HepG2 (cell line): ENCODE measurements around the gene TRNT1. TPM values are rescaled to one million over a fixed set of nuclear protein-coding genes. Genes with fewer than 3 reads are reported as not detected.

ENCODE experiments used
- ATAC-seq: fragments of 200-7000 bp; cut with Tn5 transposase; 3 replicates; pipeline ENCODE4 v1.9.1; 2020; ENCODE audit warnings: mild to moderate bottlenecking, moderate library complexity
- BruUV-seq: library from RNA; stranded (reverse); fragments of 400-500 nt; replicated peaks from 2 replicates; lab custom pipeline; 2021; lab: Mats Ljungman, UMichigan
- CTCF ChIA-PET: fragments of 300-600 bp; formaldehyde crosslinking; extraction: SDS; loops from one replicate; lab custom pipeline; 2021; ENCODE audit warnings: low total read pairs, inconsistent platforms, low intra/inter-chr PET ratio; lab: Yijun Ruan, JAX
- POLR2A ChIA-PET: fragments of 350-600 bp; sonication (Branson Sonifier 250); formaldehyde crosslinking; loops from one replicate; lab custom pipeline; 2020; ENCODE audit warnings: antibody characterized with exemption, inconsistent platforms; lab: Yijun Ruan, JAX
- DNase-seq: peaks from one replicate; pipeline ENCODE4 v3.0.0-alpha.2; 2015; ENCODE audit warnings: low spot score
- FAIRE-seq: peaks from 3 replicates; lab custom pipeline; 2011; peaks lifted over from hg19 to GRCh38; lab: Jason Lieb, UNC
- H2AFZ ChIP-seq: one replicate; pipeline ENCODE4 v1.6.1; 2011; ENCODE audit warnings: low read length, inconsistent platforms
- H3K27ac ChIP-seq: fragments of 300-600 bp; 3 replicates; pipeline ENCODE4 v1.8.0; 2011; ENCODE audit warnings: mixed run types, mild to moderate bottlenecking, mixed read lengths, low read length, inconsistent platforms; ENCODE audit not compliant: insufficient read depth; ENCODE audit errors: extremely low read length
- H3K27me3 ChIP-seq, 2 experiments: fragments of 200-600 bp in 1 of 2; 2 replicates in 1 of 2; 3 replicates in 1 of 2; pipeline versions ENCODE4 v1.6.0 to v1.8.0; 2011; ENCODE audit warnings: low read length in 2 of 2, mild to moderate bottlenecking in 2 of 2, moderate library complexity in 2 of 2, inconsistent platforms in 1 of 2; ENCODE audit not compliant: insufficient read depth in 2 of 2, control insufficient read depth in 1 of 2
- H3K36me3 ChIP-seq, 2 experiments: fragments of 200-600 bp in 1 of 2; replicated peaks in 1 of 2; 2 replicates in 1 of 2; 3 replicates in 1 of 2; pipeline versions ENCODE4 v1.5.1 to v1.8.0; 2011; ENCODE audit warnings: low read length in 2 of 2, inconsistent platforms in 1 of 2; ENCODE audit not compliant: insufficient read depth in 2 of 2, control insufficient read depth in 1 of 2
- H3K4me1 ChIP-seq: 2 replicates; pipeline ENCODE4 v1.5.1; 2012; ENCODE audit warnings: low read length, inconsistent platforms; ENCODE audit not compliant: insufficient read depth
- H3K4me2 ChIP-seq: 2 replicates; pipeline ENCODE4 v1.6.0; 2011; ENCODE audit warnings: low read depth, low read length, inconsistent platforms
- H3K4me3 ChIP-seq, 3 experiments: fragments of 200-600 bp in 1 of 3; sonication (generic), shearing (Covaris generic) in 1 of 3; replicated peaks in 1 of 3; 2 replicates each; pipeline ENCODE4 v1.5.1; 2011 to 2016; ENCODE audit warnings: low read length in 3 of 3, inconsistent platforms in 2 of 3, low read depth in 2 of 3, mild to moderate bottlenecking in 2 of 3, control low read depth in 1 of 3, mixed read lengths in 1 of 3; ENCODE audit not compliant: insufficient read depth in 1 of 3
- H3K79me2 ChIP-seq: one replicate; pipeline ENCODE4 v1.6.1; 2011; ENCODE audit warnings: low read length, inconsistent platforms; ENCODE audit not compliant: insufficient read depth
- H3K9ac ChIP-seq: 2 replicates; pipeline ENCODE4 v1.6.0; 2011; ENCODE audit warnings: mild to moderate bottlenecking, low read depth, low read length, inconsistent platforms; ENCODE audit not compliant: insufficient read depth
- H3K9me3 ChIP-seq: 2 replicates; pipeline ENCODE4 v1.5.1; 2012; ENCODE audit warnings: mild to moderate bottlenecking, low read length
- H4K20me1 ChIP-seq: 2 replicates; pipeline ENCODE4 v1.6.0; 2011; ENCODE audit warnings: inconsistent platforms, mild to moderate bottlenecking, low read length, moderate library complexity; ENCODE audit not compliant: insufficient read depth
- BCLAF1 ChIP-seq: fragments of 450-650 bp; IDR thresholded peaks from 2 replicates; pipeline ENCODE4 v1.6.1; 2017; ENCODE audit warnings: mild to moderate bottlenecking
- ESRRA ChIP-seq: sonication (generic); formaldehyde crosslinking; IDR thresholded peaks from 2 replicates; pipeline ENCODE4 v1.5.1; 2020; ENCODE audit warnings: mild to moderate bottlenecking, low read depth, missing genetic modification reagents
- HNRNPLL ChIP-seq: fragments of 200-400 bp; formaldehyde crosslinking; IDR thresholded peaks from 2 replicates; pipeline ENCODE4 v1.6.1; 2017; ENCODE audit warnings: mild to moderate bottlenecking, low read depth, low read length; ENCODE audit not compliant: poor library complexity, severe bottlenecking
- JUND ChIP-seq: sonication (generic); formaldehyde crosslinking; IDR thresholded peaks from 2 replicates; pipeline ENCODE4 v1.8.0; 2022; ENCODE audit warnings: mild to moderate bottlenecking, missing genetic modification reagents
- MIER2 ChIP-seq: IDR thresholded peaks from 2 replicates; pipeline ENCODE4 v1.6.1; 2016; ENCODE audit warnings: missing biosample characterization, missing genetic modification reagents
- MIXL1 ChIP-seq: IDR thresholded peaks from 2 replicates; pipeline ENCODE4 v1.6.1; 2016
- MLLT10 ChIP-seq: sonication (generic); formaldehyde crosslinking; IDR thresholded peaks from 2 replicates; pipeline ENCODE4 v1.4.0; 2020; ENCODE audit warnings: missing genetic modification reagents
- RBM22 ChIP-seq: fragments of 200-400 bp; formaldehyde crosslinking; optimal IDR thresholded peaks from 2 replicates; pipeline ENCODE3; 2017; ENCODE audit warnings: mild to moderate bottlenecking, low read length, moderate library complexity
- RBM39 ChIP-seq: fragments of 200-400 bp; formaldehyde crosslinking; IDR thresholded peaks from one replicate; pipeline ENCODE4 v1.6.1; 2018; ENCODE audit warnings: antibody characterized with exemption, mild to moderate bottlenecking, low read depth, low read length; ENCODE audit not compliant: poor library complexity, severe bottlenecking
- TERF1 ChIP-seq: sonication (generic); formaldehyde crosslinking; IDR thresholded peaks from 2 replicates; pipeline ENCODE4 v1.8.0; 2022; ENCODE audit warnings: mild to moderate bottlenecking, missing genetic modification reagents, moderate library complexity
- TRAFD1 ChIP-seq: sonication (generic); formaldehyde crosslinking; IDR thresholded peaks from 2 replicates; pipeline ENCODE4 v1.5.1; 2020; ENCODE audit warnings: missing genetic modification reagents, mild to moderate bottlenecking, borderline replicate concordance
- ZNF333 ChIP-seq: sonication (generic); formaldehyde crosslinking; IDR thresholded peaks from 2 replicates; pipeline ENCODE4 v1.4.0; 2020; ENCODE audit warnings: mild to moderate bottlenecking, missing genetic modification reagents, borderline replicate concordance
- ZNF383 ChIP-seq: sonication (generic); formaldehyde crosslinking; IDR thresholded peaks from 2 replicates; pipeline ENCODE4 v1.4.0; 2020; ENCODE audit warnings: missing genetic modification reagents, mild to moderate bottlenecking, borderline replicate concordance
- ZNF558 ChIP-seq: sonication (generic); formaldehyde crosslinking; IDR thresholded peaks from 2 replicates; pipeline ENCODE4 v1.9.0; 2022; ENCODE audit warnings: mild to moderate bottlenecking, missing genetic modification reagents, borderline replicate concordance
- ZNF7 ChIP-seq: IDR thresholded peaks from 2 replicates; pipeline ENCODE4 v1.6.1; 2016; ENCODE audit warnings: missing biosample characterization, missing genetic modification reagents
- ZNF704 ChIP-seq: sonication (generic); formaldehyde crosslinking; IDR thresholded peaks from 2 replicates; pipeline ENCODE4 v1.8.1; 2023; ENCODE audit warnings: mild to moderate bottlenecking, inconsistent platforms, moderate library complexity, missing genetic modification reagents, borderline replicate concordance
- ZZZ3 ChIP-seq: sonication (generic); formaldehyde crosslinking; IDR thresholded peaks from 2 replicates; pipeline ENCODE4 v1.4.0; 2020; ENCODE audit warnings: missing genetic modification reagents, mild to moderate bottlenecking, borderline replicate concordance
- WGBS: methylation state at CpG from one replicate; pipeline ENCODE4 v1.1.6; 2017; ENCODE audit warnings: low lambda C conversion rate; 5-methylcytosine and 5-hydroxymethylcytosine counted together
- in situ Hi-C: cut with HindIII; loops from 2 replicates; pipeline ENCODE4 v1.10.0; 2017; ENCODE audit warnings: low pct_unique_long_range_greater_than_20kb; ENCODE audit not compliant: extremely low pct_ligation_motif_present
- intact Hi-C: fragments of 100-400 bp; cut with micrococcal nuclease; formaldehyde crosslinking; loops from one replicate; pipeline ENCODE4 v1.10.0; 2022; ENCODE audit not compliant: unreplicated experiment
- polyA plus RNA-seq, 8 experiments: library from polyadenylated mRNA; depleted of rRNA in 3 of 8; stranded (reverse) in 7 of 8; unstranded in 1 of 8; fragments of >200 nt; fragmentation: Illumina TruSeq in 4 of 8; extraction: Trizol in 4 of 8; gene quantifications; 2 replicates each; pipeline versions ENCODE4 v1.2.1 to v1.2.3, GENCODE V29; 2011 to 2016; ENCODE audit warnings: low read depth in 4 of 8, missing spikeins in 1 of 8, mixed read lengths in 1 of 8; ENCODE audit not compliant: insufficient read depth in 1 of 8
- total RNA-seq, 5 experiments: library from RNA; depleted of rRNA; stranded (reverse); fragments of >200 nt; fragmentation: Illumina TruSeq; extraction: Trizol; gene quantifications; 2 replicates each; pipeline ENCODE4 v1.2.3, GENCODE V29; 2016; ENCODE audit warnings: low read depth in 1 of 5

TRNT1 gene
- total and polyA plus RNA-seq, 2 of the 13 experiments (the other 11 are each of a cell fraction or from before 2014, with no cell fraction given), result 9.4 to 27.7 TPM

- no peak overlapping the region for H3K4me2 ChIP-seq
- H3K27ac ChIP-seq, result no peak overlapping the region
- H3K9ac ChIP-seq, result no peak overlapping the region
- H3K27me3 ChIP-seq, result peaks cover 0 to 5% of the 10 kb centered on the region in 2 experiments; a peak in 1 of 5 replicates
- H3K79me2 ChIP-seq, result no peaks in the 10 kb centered on the region
- in situ Hi-C loops (no loop called here), intact Hi-C loops (no loop called here)
- H3K36me3 ChIP-seq, result no peaks in the 10 kb centered on the region
- no peak overlapping the region for H3K4me3 ChIP-seq
- 33% methylated on average over 6 of the region's 6 CpGs for WGBS
- CTCF ChIA-PET, result no interaction called here
- DNase-seq (no peak), FAIRE-seq (no peak), ATAC-seq (no peak)
- H4K20me1 ChIP-seq, result no peaks in the 10 kb centered on the region
- no peaks in the 10 kb centered on the region for H3K4me1 ChIP-seq
- no TSS peak for BruUV-seq
- POLR2A ChIA-PET, result no interaction called here
- H3K9me3 ChIP-seq, result no peaks in the 10 kb centered on the region
- H2AFZ ChIP-seq, result no peak overlapping the region
- no peak for TF ChIP-seq ZNF704 (CRISPR knock-in tag)
- no peak for TF ChIP-seq BCLAF1
- TF ChIP-seq MLLT10 (CRISPR knock-in tag), result no peak
- no peak for TF ChIP-seq JUND (CRISPR knock-in tag)
- TF ChIP-seq ESRRA (CRISPR knock-in tag), result no peak
- no peak for TF ChIP-seq ZNF558 (CRISPR knock-in tag)
- no peak for TF ChIP-seq HNRNPLL
- no peak for TF ChIP-seq MIXL1 (CRISPR knock-in tag)
- no peak for TF ChIP-seq ZNF383 (CRISPR knock-in tag)
- no peak for TF ChIP-seq MIER2 (CRISPR knock-in tag)
- no peak for TF ChIP-seq RBM39
- TF ChIP-seq TERF1 (CRISPR knock-in tag), result no peak
- no peak for TF ChIP-seq ZZZ3 (CRISPR knock-in tag)
- no peak for TF ChIP-seq ZNF333
- no peak for TF ChIP-seq ZNF7
- no peak for TF ChIP-seq RBM22
- no peak for TF ChIP-seq TRAFD1 (CRISPR knock-in tag)
Measured at GRCh38 chr3:3101660-3102458, 24.9 kb upstream of the TRNT1 start.
